ENCODE results near the gene PLA2G4F. TPM values are rescaled to one million over a fixed set of nuclear protein-coding genes. Genes with fewer than 3 reads are reported as not detected.

Gene PLA2G4F
- total RNA-seq, 2 experiments from 2014 or later = not detected

- no peaks in the 10 kb centered on the region for H3K36me3 ChIP-seq (ENCODE audit: insufficient read depth, low read length)
- POLR2A ChIA-PET = no interaction called here
- TF ChIP-seq EZH2phosphoT487 (IDR thresholded peaks at IDR 0.05; ENCODE audit: borderline replicate concordance, low read depth, low read length) (no peak), CTCF (conservative IDR thresholded peaks at IDR 0.05; ENCODE audit: low read length) (no peak)
- CTCF ChIA-PET (ENCODE audit: unreplicated experiment) = interaction anchor here (0.6 kb wide), 1 partner anchor 467 kb away, joined by 3 read pairs; no protein-coding TSS in a partner anchor
- no peaks in the 10 kb centered on the region for H3K9me2 ChIP-seq (ENCODE audit: insufficient read depth, low read length)
- no peak for DNase-seq (ENCODE audit: low spot score)
- H3K4me1 ChIP-seq (ENCODE audit: insufficient read depth, low read length, poor library complexity, severe bottlenecking) = no peaks in the 10 kb centered on the region
- BruUV-seq (replicated peaks) = no TSS peak
- H3K79me2 ChIP-seq (ENCODE audit: insufficient read depth, low read depth, low read length) = no peaks in the 10 kb centered on the region
- H3K4me2 ChIP-seq (ENCODE audit: low read length) = no peak overlapping the region
- no peaks in the 10 kb centered on the region for H3K9me3 ChIP-seq (ENCODE audit: low read length)
- H4K20me1 ChIP-seq (ENCODE audit: insufficient read depth, low read length) = no peaks in the 10 kb centered on the region
- no peak overlapping the region for H2AFZ ChIP-seq (ENCODE audit: low read length)
- intact Hi-C loops (cut with micrococcal nuclease; ENCODE audit: unreplicated experiment) = no loop called here
- H3K27ac ChIP-seq (ENCODE audit: low read depth, low read length, poor library complexity, severe bottlenecking) = no peak overlapping the region
- no peak overlapping the region for H3K4me3 ChIP-seq (ENCODE audit: low read depth, low read length, poor library complexity, severe bottlenecking)
Observed at GRCh38 chr15:42149493-42150218, 6.8 kb downstream of the PLA2G4F start.

GRCh38 chr15:42148808-42149492, 7.5 kb downstream of the PLA2G4F start:
- POLR2A ChIA-PET = interaction anchor here (1.0 kb wide), 1 partner anchor 70 kb away, joined by 3 read pairs; no protein-coding TSS in a partner anchor
- no peak overlapping the region for H3K4me2 ChIP-seq (ENCODE audit: low read length)
- BruUV-seq (replicated peaks) = no TSS peak
- CTCF ChIA-PET (ENCODE audit: unreplicated experiment) = interaction anchor here (0.6 kb wide), 1 partner anchor 468 kb away, joined by 3 read pairs; no protein-coding TSS in a partner anchor
- no peak overlapping the region for H3K4me3 ChIP-seq (ENCODE audit: low read depth, low read length, poor library complexity, severe bottlenecking)
- no peak for DNase-seq (ENCODE audit: low spot score)
- H3K9me3 ChIP-seq (ENCODE audit: low read length) = no peaks in the 10 kb centered on the region
- H2AFZ ChIP-seq (ENCODE audit: low read length) = no peak overlapping the region
- no peaks in the 10 kb centered on the region for H3K4me1 ChIP-seq (ENCODE audit: insufficient read depth, low read length, poor library complexity, severe bottlenecking)
- TF ChIP-seq EZH2phosphoT487 (IDR thresholded peaks at IDR 0.05; ENCODE audit: borderline replicate concordance, low read depth, low read length) (no peak), CTCF (conservative IDR thresholded peaks at IDR 0.05; ENCODE audit: low read length) (no peak)
- H3K27ac ChIP-seq (ENCODE audit: low read depth, low read length, poor library complexity, severe bottlenecking) = no peak overlapping the region
- intact Hi-C loops (cut with micrococcal nuclease; ENCODE audit: unreplicated experiment) = no loop called here
- H4K20me1 ChIP-seq (ENCODE audit: insufficient read depth, low read length) = no peaks in the 10 kb centered on the region
- H3K79me2 ChIP-seq (ENCODE audit: insufficient read depth, low read depth, low read length) = no peaks in the 10 kb centered on the region
- no peaks in the 10 kb centered on the region for H3K9me2 ChIP-seq (ENCODE audit: insufficient read depth, low read length)
- no peaks in the 10 kb centered on the region for H3K36me3 ChIP-seq (ENCODE audit: insufficient read depth, low read length)

- no peak overlapping the region for H3K4me3 ChIP-seq (ENCODE audit: low read depth, low read length, poor library complexity, severe bottlenecking)
- intact Hi-C loops (cut with micrococcal nuclease; ENCODE audit: unreplicated experiment) = no loop called here
- H4K20me1 ChIP-seq (ENCODE audit: insufficient read depth, low read length) = no peaks in the 10 kb centered on the region
- POLR2A ChIA-PET = interaction anchor here (0.7 kb wide), 1 partner anchor 241 kb away, joined by 4 read pairs; no protein-coding TSS in a partner anchor
- CTCF ChIA-PET (ENCODE audit: unreplicated experiment) = no interaction called here
- H3K79me2 ChIP-seq (ENCODE audit: insufficient read depth, low read depth, low read length) = no peaks in the 10 kb centered on the region
- no peaks in the 10 kb centered on the region for H3K4me1 ChIP-seq (ENCODE audit: insufficient read depth, low read length, poor library complexity, severe bottlenecking)
- no peak overlapping the region for H3K27ac ChIP-seq (ENCODE audit: low read depth, low read length, poor library complexity, severe bottlenecking)
- H3K36me3 ChIP-seq (ENCODE audit: insufficient read depth, low read length) = no peaks in the 10 kb centered on the region
- no peak for DNase-seq (ENCODE audit: low spot score)
- H3K9me2 ChIP-seq (ENCODE audit: insufficient read depth, low read length) = no peaks in the 10 kb centered on the region
- TF ChIP-seq CTCF (conservative IDR thresholded peaks at IDR 0.05; ENCODE audit: low read length) (no peak), EZH2phosphoT487 (IDR thresholded peaks at IDR 0.05; ENCODE audit: borderline replicate concordance, low read depth, low read length) (no peak)
- H2AFZ ChIP-seq (ENCODE audit: low read length) = no peak overlapping the region
- no TSS peak for BruUV-seq (replicated peaks)
- no peak overlapping the region for H3K4me2 ChIP-seq (ENCODE audit: low read length)
- no peaks in the 10 kb centered on the region for H3K9me3 ChIP-seq (ENCODE audit: low read length)
Observed at GRCh38 chr15:42147431-42147735, 9.1 kb downstream of the PLA2G4F start.

All from OCI-LY7 (cell line).